ENCODE measurements around the gene SSR2.

- TF ChIP-seq POLR2A (IDR thresholded peaks at IDR 0.05; ENCODE audit: low read depth, low read length) (no peak), TAF1 (IDR thresholded peaks at IDR 0.05; ENCODE audit: borderline replicate concordance, low read depth, low read length) (no peak)
Observed at GRCh38 chr1:156048663-156049258, 28.0 kb upstream of the SSR2 start.
